MV-4-11 (cell line): ENCODE results near the gene NLRP3.
"Not testable (repeated sequence)": the region's sequence is repeated elsewhere in the genome, so short reads cannot be mapped to it uniquely, and the experiment has no call there.

ENCODE experiments used
- DNase-seq: peaks from one replicate; lab custom pipeline; 2025; lab: John Stamatoyannopoulos, UW

Gene NLRP3

GRCh38 chr1:247390996-247391395, 25.0 kb upstream of the NLRP3 start:
- DNase-seq: no peak

GRCh38 chr1:247392088-247392487, 23.9 kb upstream of the NLRP3 start:
- DNase-seq: no peak

- DNase-seq: not testable (repeated sequence)
Observed at GRCh38 chr1:247395075-247395474, 20.9 kb upstream of the NLRP3 start.

- DNase-seq: no peak
Observed at GRCh38 chr1:247400685-247401084, 15.3 kb upstream of the NLRP3 start.

- no peak for DNase-seq
Observed at GRCh38 chr1:247401310-247402119, 14.5 kb upstream of the NLRP3 start.

GRCh38 chr1:247402120-247402675, 13.8 kb upstream of the NLRP3 start:
- peak; percentile 51 for DNase-seq

GRCh38 chr1:247406014-247406656, 9.8 kb upstream of the NLRP3 start:
- no peak for DNase-seq

- DNase-seq: peak; percentile 96
Observed at GRCh38 chr1:247407180-247407616, 8.8 kb upstream of the NLRP3 start.

GRCh38 chr1:247408100-247408499, 7.9 kb upstream of the NLRP3 start:
- peak; percentile 83 for DNase-seq

- peak; percentile 19 for DNase-seq
Observed at GRCh38 chr1:247409869-247410544, 6.0 kb upstream of the NLRP3 start.

- peak; percentile 96 for DNase-seq
Observed at GRCh38 chr1:247411621-247412327, 4.2 kb upstream of the NLRP3 start.

- DNase-seq: peak; percentile 95
Observed at GRCh38 chr1:247417831-247418230, 1.9 kb downstream of the NLRP3 start.

GRCh38 chr1:247419336-247419735, 3.4 kb downstream of the NLRP3 start:
- DNase-seq: peak; percentile 64

- DNase-seq: no peak
Observed at GRCh38 chr1:247421074-247421473, 5.1 kb downstream of the NLRP3 start.

- no peak for DNase-seq
Observed at GRCh38 chr1:247429496-247429895, 13.5 kb downstream of the NLRP3 start.

- peak; percentile 65 for DNase-seq
Observed at GRCh38 chr1:247430434-247430833, 14.5 kb downstream of the NLRP3 start.

- DNase-seq: no peak
Observed at GRCh38 chr1:247431643-247432042, 15.7 kb downstream of the NLRP3 start.

GRCh38 chr1:247434005-247434404, 18.0 kb downstream of the NLRP3 start:
- peak; percentile 10 for DNase-seq

GRCh38 chr1:247435030-247435758, 19.2 kb downstream of the NLRP3 start:
- peak; percentile 94 for DNase-seq

- no peak for DNase-seq
Observed at GRCh38 chr1:247435759-247436147, 19.8 kb downstream of the NLRP3 start.
